Kidney (tissue), 14 donors: ENCODE results near the gene ARID3B. TPM values are rescaled to one million over a fixed set of nuclear protein-coding genes. Genes with fewer than 3 reads are reported as not detected.

Source experiments
- DNase-seq, 5 donors: peaks; one replicate each; pipeline ENCODE4 v3.0.0-alpha.2; 2013 to 2020
- FAIRE-seq: peaks from 2 replicates; lab custom pipeline; 2012; peaks lifted over from hg19 to GRCh38; lab: Jason Lieb, UNC
- H3K27ac ChIP-seq, 2 donors: one replicate each; pipeline ENCODE4 v1.7.0; 2013; ENCODE audit warnings: low read depth in 2 of 2, low read length in 2 of 2, inconsistent platforms in 1 of 2
- H3K27me3 ChIP-seq: one replicate; pipeline ENCODE4 v1.7.1; 2013; ENCODE audit warnings: low read length, inconsistent platforms; ENCODE audit not compliant: control insufficient read depth, insufficient read depth
- H3K36me3 ChIP-seq, 3 donors: one replicate each; pipeline versions ENCODE4 v1.7.0 to v1.7.1; 2013; ENCODE audit warnings: low read length in 3 of 3, control low read depth in 1 of 3, inconsistent platforms in 1 of 3; ENCODE audit not compliant: insufficient read depth in 3 of 3, control insufficient read depth in 2 of 3
- H3K4me1 ChIP-seq, 3 donors: one replicate each; pipeline versions ENCODE4 v1.7.0 to v1.7.1; 2013; ENCODE audit warnings: low read length in 3 of 3, inconsistent platforms in 1 of 3, low read depth in 1 of 3; ENCODE audit not compliant: control insufficient read depth in 2 of 3, insufficient read depth in 2 of 3
- H3K4me3 ChIP-seq, 3 donors: one replicate each; pipeline versions ENCODE4 v1.7.0 to v1.8.1; 2013; ENCODE audit warnings: low read length in 3 of 3, control low read depth in 1 of 3, inconsistent platforms in 1 of 3
- H3K9ac ChIP-seq, 3 donors: one replicate each; pipeline versions ENCODE4 v1.7.0 to v1.7.1; 2013; ENCODE audit warnings: low read length in 3 of 3, control low read depth in 1 of 3, inconsistent platforms in 1 of 3
- H3K9me3 ChIP-seq, 3 donors: one replicate each; pipeline versions ENCODE4 v1.7.0 to v1.7.1; 2013; ENCODE audit warnings: low read length in 3 of 3, control low read depth in 1 of 3, inconsistent platforms in 1 of 3; ENCODE audit not compliant: control insufficient read depth in 2 of 3, insufficient read depth in 1 of 3
- intact Hi-C: fragments of 100-400 bp; cut with DNase I; formaldehyde crosslinking; loops from one replicate; pipeline ENCODE4 v1.11.1; 2022
- polyA plus RNA-seq: library from polyadenylated mRNA; stranded (reverse); fragments of 350-450 nt; fragmentation: Illumina TruSeq; extraction: RNeasy Lipid Tissue Mini Kit (QIAGEN cat#74804); gene quantifications from one replicate; pipeline ENCODE4 v1.2.3, GENCODE V29; 2014; ENCODE audit warnings: low read depth, low replicate concordance; ENCODE audit not compliant: insufficient read depth
- total RNA-seq: library from RNA; stranded (reverse); fragmentation: NEBNext Ultra II Directional; extraction: Animal tissue kit (Norgen Biotek cat#: 25700); gene quantifications from one replicate; pipeline ENCODE4 v1.2.1, GENCODE V29; 2021
- TF ChIP-seq, protein P1 (sequence below): IDR thresholded peaks from 3 replicates; pipeline ENCODE4 v1.5.1; 2012; ENCODE audit warnings: mild to moderate bottlenecking, moderate library complexity, borderline replicate concordance; ENCODE audit not compliant: insufficient read depth; ENCODE audit errors: extremely low read depth
- donor health status: control.
- donor health status: control.
- donor health status: control.
- donor health status: control.
- donor health status: control.
- donor health status: DM: yes; HTN: yes; CAD: no.
- donor health status: Normal renal cell carcinoma (clear cell type).

ARID3B gene
- total and polyA plus RNA-seq, 2 donors from 2014 or later, result 2.3 to 6.2 TPM

DNA sequence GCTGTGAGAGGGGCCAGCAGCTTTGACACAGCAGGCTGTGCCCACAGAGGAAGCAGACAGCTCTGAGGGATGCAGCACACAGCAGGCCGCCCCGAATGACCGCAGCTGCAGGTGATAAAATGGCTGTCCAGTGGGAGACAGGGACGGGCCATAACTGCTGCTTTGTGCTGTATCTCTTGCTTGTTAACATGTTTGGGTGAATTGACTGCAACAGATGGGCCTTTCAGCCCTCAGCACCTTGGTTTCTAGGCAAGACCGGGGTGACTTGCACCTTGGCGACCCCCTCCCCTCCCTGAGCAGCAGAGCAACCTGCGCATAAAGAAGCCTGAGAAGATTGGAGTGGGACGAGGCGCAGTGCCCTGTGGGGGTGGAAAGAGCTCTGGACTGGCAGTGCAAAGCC lies 38.0 kb downstream of the ARID3B start:
- DNase-seq, result no peak
- Histone ChIP-seq H3K9me3 (no peaks in the 10 kb centered on the region), H3K9ac (no peak overlapping the region), H3K36me3 (peaks cover 0 to 5% (median 0%) of the 10 kb centered on the region in 3 donors), H3K4me1 (no peaks in the 10 kb centered on the region), H3K27ac (no peak overlapping the region), H3K4me3 (no peak overlapping the region), H3K27me3 (no peaks in the 10 kb centered on the region)
- FAIRE-seq, result no peak
- intact Hi-C loops, result no loop called here
- TF ChIP-seq, protein P1, sequence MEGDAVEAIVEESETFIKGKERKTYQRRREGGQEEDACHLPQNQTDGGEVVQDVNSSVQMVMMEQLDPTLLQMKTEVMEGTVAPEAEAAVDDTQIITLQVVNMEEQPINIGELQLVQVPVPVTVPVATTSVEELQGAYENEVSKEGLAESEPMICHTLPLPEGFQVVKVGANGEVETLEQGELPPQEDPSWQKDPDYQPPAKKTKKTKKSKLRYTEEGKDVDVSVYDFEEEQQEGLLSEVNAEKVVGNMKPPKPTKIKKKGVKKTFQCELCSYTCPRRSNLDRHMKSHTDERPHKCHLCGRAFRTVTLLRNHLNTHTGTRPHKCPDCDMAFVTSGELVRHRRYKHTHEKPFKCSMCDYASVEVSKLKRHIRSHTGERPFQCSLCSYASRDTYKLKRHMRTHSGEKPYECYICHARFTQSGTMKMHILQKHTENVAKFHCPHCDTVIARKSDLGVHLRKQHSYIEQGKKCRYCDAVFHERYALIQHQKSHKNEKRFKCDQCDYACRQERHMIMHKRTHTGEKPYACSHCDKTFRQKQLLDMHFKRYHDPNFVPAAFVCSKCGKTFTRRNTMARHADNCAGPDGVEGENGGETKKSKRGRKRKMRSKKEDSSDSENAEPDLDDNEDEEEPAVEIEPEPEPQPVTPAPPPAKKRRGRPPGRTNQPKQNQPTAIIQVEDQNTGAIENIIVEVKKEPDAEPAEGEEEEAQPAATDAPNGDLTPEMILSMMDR, result no peak

DNA sequence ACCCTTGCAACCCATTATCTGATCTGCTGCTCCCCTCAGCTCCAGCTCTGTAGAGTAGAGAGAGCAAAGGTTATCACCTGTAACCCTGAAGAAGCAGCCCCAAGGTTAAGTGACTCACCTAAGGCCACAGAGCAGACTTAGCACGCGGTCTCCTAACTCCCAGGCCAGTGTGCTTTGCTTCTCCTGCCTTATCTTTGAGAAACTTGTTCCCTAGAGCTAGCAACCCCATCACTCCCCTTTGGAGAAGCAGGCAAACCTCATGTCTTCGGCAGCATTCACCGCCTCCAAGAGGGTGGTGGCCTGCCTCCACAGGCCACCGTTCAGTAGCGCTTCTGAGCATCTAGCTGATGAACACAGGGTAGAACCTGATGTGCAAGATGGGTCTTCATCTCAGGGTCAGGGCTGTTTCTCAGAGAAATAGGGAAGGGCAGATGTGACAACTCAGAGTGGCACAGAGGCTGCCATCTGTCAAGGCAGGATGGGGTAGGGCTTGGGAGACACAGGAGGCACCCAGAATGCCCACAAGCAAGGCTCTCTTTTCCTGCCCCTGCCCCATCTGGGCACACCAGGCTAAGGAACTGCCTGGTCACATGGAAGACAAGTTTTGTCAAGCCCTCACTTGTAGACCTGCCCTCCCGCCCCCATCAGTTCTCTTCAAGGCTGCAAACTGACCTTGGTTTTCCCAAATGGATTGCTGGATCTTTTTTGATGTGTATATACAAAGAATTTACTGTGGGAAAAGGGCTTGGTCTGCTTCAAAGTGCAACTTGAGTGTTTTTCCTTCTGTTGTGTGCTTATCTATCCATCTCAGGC lies 39.7 kb downstream of the ARID3B start:
- TF ChIP-seq, protein P1, result no peak
- no peak for DNase-seq
- no peaks in the 10 kb centered on the region for H3K27me3 ChIP-seq
- peaks cover 0 to 2% (median 0%) of the 10 kb centered on the region in 3 donors for H3K36me3 ChIP-seq
- H3K9me3 ChIP-seq, result no peaks in the 10 kb centered on the region
- no peak overlapping the region for H3K4me3 ChIP-seq
- H3K27ac ChIP-seq, result no peak overlapping the region
- no peak for FAIRE-seq
- intact Hi-C loops, result no loop called here
- no peaks in the 10 kb centered on the region for H3K4me1 ChIP-seq
- no peak overlapping the region for H3K9ac ChIP-seq

DNA sequence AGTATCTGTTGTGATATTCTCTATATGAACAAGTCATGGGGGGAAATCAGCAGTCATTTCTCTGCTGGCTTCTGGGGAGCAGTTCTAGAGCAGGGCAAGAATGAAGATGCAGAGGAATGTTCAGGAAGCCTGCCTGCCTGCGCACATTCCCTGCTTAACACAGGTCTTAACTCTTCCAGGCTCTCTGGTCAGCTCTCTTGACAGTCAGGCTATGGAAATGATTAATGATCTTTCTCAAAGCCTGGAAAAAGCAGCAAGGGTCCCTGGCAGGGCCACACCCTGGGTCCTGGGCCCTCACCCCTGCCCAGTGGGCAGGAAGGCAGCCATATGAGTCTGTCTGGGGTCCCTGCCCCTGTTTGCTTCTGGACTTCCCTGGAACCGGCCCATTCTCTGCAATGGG lies 43.2 kb downstream of the ARID3B start:
- Histone ChIP-seq H3K36me3 (peaks cover 0 to 4% (median 2%) of the 10 kb centered on the region in 3 donors), H3K27ac (no peak overlapping the region)
- no peak for FAIRE-seq

More for the DNA sequence above, 43.2 kb downstream of the ARID3B start:
- H3K4me3 ChIP-seq, result no peak overlapping the region
- peaks cover 0 to 3% (median 0%) of the 10 kb centered on the region in 3 donors for H3K4me1 ChIP-seq
- no peaks in the 10 kb centered on the region for H3K27me3 ChIP-seq
- H3K9ac ChIP-seq, result no peak overlapping the region
- DNase-seq, result peak in 2 of 5 donors; percentile 11 to 34
- TF ChIP-seq, protein P1, result no peak
- H3K9me3 ChIP-seq, result no peaks in the 10 kb centered on the region
- intact Hi-C loops, result no loop called here
